Measurements from ENCODE around the gene CPT1B. TPM values are rescaled to one million over a fixed set of nuclear protein-coding genes. Genes with fewer than 3 reads are reported as not detected.

The CPT1B gene
- total and polyA plus RNA-seq, 2 of the 8 experiments (the other 6 are each of a cell fraction or from before 2014, with no cell fraction given), result 34.2 to 36.2 TPM

DNA sequence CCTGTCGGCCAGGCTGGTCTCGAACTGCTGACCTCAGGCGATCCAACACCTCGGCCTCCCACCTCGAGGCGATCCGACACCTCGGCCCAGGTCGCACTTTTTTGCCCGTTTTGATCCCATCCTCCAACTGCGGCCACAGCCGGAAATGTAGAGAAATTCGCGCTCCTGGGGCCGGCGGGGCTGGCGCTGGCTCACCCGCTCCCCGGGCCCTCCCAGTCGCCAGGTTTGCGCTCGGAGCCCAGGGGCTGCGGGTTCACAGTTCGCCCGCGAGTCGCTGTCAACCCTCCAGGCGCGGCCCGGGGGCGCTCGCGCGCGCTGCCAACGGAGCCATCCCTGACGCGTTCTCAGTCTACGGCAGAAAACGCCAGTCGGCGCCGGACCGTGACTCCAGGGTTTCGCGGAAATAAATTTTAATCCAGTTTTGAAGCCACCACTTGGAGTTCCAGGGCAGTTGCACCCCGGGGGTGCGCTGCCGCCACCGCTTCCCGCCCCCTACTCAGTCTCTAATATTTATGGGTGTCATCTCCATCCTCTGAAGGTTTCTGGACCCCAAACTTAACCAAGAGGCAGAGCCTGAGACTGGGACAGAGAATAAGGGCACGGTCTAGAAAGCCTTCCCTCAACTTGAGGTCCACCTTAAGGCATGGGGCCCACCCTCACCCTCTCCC, 34.0 kb downstream of the CPT1B start (continued):
- TF ChIP-seq, protein P1, sequence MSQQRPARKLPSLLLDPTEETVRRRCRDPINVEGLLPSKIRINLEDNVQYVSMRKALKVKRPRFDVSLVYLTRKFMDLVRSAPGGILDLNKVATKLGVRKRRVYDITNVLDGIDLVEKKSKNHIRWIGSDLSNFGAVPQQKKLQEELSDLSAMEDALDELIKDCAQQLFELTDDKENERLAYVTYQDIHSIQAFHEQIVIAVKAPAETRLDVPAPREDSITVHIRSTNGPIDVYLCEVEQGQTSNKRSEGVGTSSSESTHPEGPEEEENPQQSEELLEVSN (IDR thresholded peaks at IDR 0.05), result no peak
- TF ChIP-seq RBBP5 (IDR thresholded peaks at IDR 0.05; ENCODE audit: borderline replicate concordance, low read depth, low read length), result no peak
- no peak for TF ChIP-seq EZH2 (IDR thresholded peaks at IDR 0.05; ENCODE audit: low read depth, low read length, severe bottlenecking)
- TF ChIP-seq TAF7 (optimal IDR thresholded peaks at IDR 0.05; ENCODE audit: borderline replicate concordance, low read depth, low read length), result peak; percentile 31
- no peak for TF ChIP-seq BRCA1 (IDR thresholded peaks at IDR 0.05; ENCODE audit: low read depth, low read length)
- peak; percentile 83; the same call in 1 of the 2 replicates for TF ChIP-seq GABPA (IDR thresholded peaks at IDR 0.05; ENCODE audit: borderline replicate concordance, insufficient read depth, low read length)
- no peak for TF ChIP-seq RXRA (IDR thresholded peaks at IDR 0.05; ENCODE audit: insufficient read depth, low read depth, low read length)
- TF ChIP-seq CREB1 (IDR thresholded peaks at IDR 0.05), result peak; percentile 75
- TF ChIP-seq CBX8 (IDR thresholded peaks at IDR 0.05; ENCODE audit: borderline replicate concordance, low read depth, low read length), result no peak
- no peak for TF ChIP-seq RFX5 (IDR thresholded peaks at IDR 0.05; ENCODE audit: borderline replicate concordance, low read depth, low read length)
- TF ChIP-seq CBX5 (IDR thresholded peaks at IDR 0.05; ENCODE audit: low read depth, low read length), result no peak
- TF ChIP-seq, protein P2, sequence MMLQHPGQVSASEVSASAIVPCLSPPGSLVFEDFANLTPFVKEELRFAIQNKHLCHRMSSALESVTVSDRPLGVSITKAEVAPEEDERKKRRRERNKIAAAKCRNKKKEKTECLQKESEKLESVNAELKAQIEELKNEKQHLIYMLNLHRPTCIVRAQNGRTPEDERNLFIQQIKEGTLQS (IDR thresholded peaks at IDR 0.05; ENCODE audit: insufficient read depth, low read depth, low read length), result no peak
- TF ChIP-seq SRF (IDR thresholded peaks at IDR 0.05; ENCODE audit: low read depth, low read length), result no peak
- no peak for TF ChIP-seq KDM4A (IDR thresholded peaks at IDR 0.05; ENCODE audit: low read depth, low read length, severe bottlenecking)
- TF ChIP-seq POLR2AphosphoS5 (IDR thresholded peaks at IDR 0.05; ENCODE audit: low read depth, low read length), result no peak
